IPS DF 6.9 (cell line): Measurements from ENCODE around the gene CLIP4.
"Not testable (repeated sequence)": the region's sequence is repeated elsewhere in the genome, so short reads cannot be mapped to it uniquely, and the experiment has no call there.

Experiments used
- DNase-seq: peaks from one replicate; pipeline ENCODE4 v3.0.0-alpha.2; 2013; ENCODE audit warnings: low read depth, low spot score
- H3K27ac ChIP-seq: one replicate; pipeline ENCODE4 v1.5.1; 2013; ENCODE audit warnings: low read length, control low read depth
- H3K27me3 ChIP-seq: 2 replicates; pipeline ENCODE4 v1.6.1; 2013; ENCODE audit warnings: mild to moderate bottlenecking, low read length; ENCODE audit not compliant: control insufficient read depth, insufficient read depth
- H3K36me3 ChIP-seq: 2 replicates; pipeline ENCODE4 v1.6.1; 2013; ENCODE audit warnings: low read length; ENCODE audit not compliant: control insufficient read depth, insufficient read depth
- H3K4me1 ChIP-seq: 2 replicates; pipeline ENCODE4 v1.6.1; 2013; ENCODE audit warnings: low read length; ENCODE audit not compliant: control insufficient read depth, insufficient read depth
- H3K4me3 ChIP-seq: 2 replicates; pipeline ENCODE4 v1.5.1; 2013; ENCODE audit warnings: mild to moderate bottlenecking, low read length
- H3K9me3 ChIP-seq: 2 replicates; pipeline ENCODE4 v1.6.1; 2013; ENCODE audit warnings: low read length, inconsistent platforms; ENCODE audit not compliant: control insufficient read depth, insufficient read depth
- WGBS: extraction: QIAGEN DNeasy Blood & Tissue Kit; methylation state at CpG from one replicate; pipeline ENCODE4 v1.1.7; 2013; ENCODE audit warnings: mixed read lengths, missing lambda C conversion rate; ENCODE audit not compliant: insufficient read length, insufficient coverage; 5-methylcytosine and 5-hydroxymethylcytosine counted together

The CLIP4 gene

DNA sequence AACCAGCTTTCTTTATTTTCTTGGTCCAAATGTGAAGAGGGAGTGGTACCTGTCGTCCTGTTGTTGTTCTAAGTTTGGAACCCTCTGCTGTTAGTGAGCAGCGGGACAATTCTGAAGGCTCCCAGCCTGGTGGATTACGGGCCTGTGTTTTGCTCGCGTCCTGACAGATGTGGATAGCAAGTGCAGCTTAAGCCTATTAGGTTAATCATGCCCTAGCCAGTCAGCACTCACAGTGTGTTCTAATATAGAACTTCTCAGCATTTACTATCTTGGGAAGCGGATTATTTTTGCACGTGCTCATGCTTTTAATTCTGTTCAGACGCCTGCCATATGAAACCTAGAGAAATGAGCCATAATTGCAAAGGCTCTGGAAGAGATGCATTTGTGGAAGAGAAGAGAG lies 40.8 kb upstream of the CLIP4 start, which contains the start of gene PCARE:
PCARE (minus strand) TSS at position 113 of the 400 bp plus-strand sequence. CDS start 262 bp downstream, outside the sequence.
- no peaks in the 10 kb centered on the region for H3K36me3 ChIP-seq
- no peak within 1 kb of the TSS for H3K27ac ChIP-seq
- no peaks in the 10 kb centered on the region for H3K4me1 ChIP-seq
- H3K27me3 ChIP-seq, result no peaks in the 10 kb centered on the region
- DNase-seq, result no peak
- H3K4me3 ChIP-seq, result no peak within 1 kb of the TSS
- H3K9me3 ChIP-seq, result no peaks in the 10 kb centered on the region
- no CpG with 5 or more reads among the region's 8 CpGs for WGBS

DNA sequence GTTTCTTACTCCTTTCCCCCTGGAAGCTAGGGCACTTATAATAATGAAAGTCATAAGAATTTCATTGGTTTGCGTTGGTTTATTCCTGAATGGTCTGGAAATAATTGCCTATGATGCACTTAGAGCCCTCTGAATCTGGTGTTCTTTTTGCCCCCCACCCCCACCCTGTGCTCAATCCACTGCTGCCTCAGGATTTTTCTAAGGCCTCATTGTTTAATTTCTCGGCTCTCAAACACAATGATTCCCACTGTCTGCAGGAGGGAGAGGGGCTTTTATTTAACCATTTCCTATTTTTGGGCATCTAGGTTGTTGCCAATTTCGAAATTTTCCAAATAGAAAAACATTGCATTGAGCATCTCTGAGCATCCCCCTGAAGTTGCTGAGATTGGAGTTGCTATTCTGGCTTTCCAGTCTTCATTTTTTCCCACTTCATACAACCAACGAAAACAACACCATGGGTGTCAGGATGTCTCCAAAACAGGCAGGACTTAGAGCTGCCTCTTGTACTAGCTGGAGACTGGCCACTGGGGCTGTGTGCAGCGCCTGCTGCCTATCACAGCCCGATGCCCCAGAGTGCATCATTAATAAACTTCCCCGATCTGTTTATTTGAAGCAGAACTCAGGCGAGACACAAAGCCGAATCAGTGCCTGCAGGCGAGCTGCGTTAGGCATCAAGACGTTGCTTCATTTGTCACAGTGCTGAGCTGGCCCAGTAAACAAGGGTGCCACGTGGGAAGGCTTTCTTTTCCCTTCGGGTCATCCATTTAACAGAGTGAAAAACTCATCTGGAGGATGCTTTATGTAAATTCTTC lies 39.1 kb upstream of the CLIP4 start:
- H3K9me3 ChIP-seq, result no peaks in the 10 kb centered on the region
- H3K36me3 ChIP-seq, result no peaks in the 10 kb centered on the region
- H3K27ac ChIP-seq, result no peak overlapping the region
- no peaks in the 10 kb centered on the region for H3K27me3 ChIP-seq
- H3K4me3 ChIP-seq, result no peak overlapping the region
- no CpG with 5 or more reads among the region's 14 CpGs for WGBS
- DNase-seq, result no peak
- H3K4me1 ChIP-seq, result no peaks in the 10 kb centered on the region

DNA sequence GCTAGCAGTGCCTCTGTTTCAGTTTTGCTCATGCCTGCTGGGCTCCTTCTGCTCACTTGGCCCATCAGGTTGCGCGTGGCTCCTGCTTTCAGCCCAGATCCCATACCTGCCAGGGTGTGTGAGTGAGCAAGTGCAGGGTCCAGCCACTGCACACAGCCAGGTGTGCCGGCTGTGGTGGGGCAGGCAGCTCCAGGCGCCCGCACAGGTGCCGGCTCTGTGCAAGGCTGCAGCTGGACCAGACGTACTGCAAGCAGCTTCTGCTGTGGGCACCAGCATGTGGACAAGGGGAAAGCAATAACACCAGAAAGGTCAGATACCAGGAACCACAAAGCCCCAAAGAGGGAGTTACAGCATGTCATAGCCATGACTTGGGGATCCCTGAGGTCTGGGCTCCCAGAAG lies 35.3 kb upstream of the CLIP4 start:
- no peaks in the 10 kb centered on the region for H3K27me3 ChIP-seq
- WGBS, result no CpG with 5 or more reads among the region's 7 CpGs
- H3K4me3 ChIP-seq, result no peak overlapping the region
- no peak for DNase-seq
- H3K36me3 ChIP-seq, result no peaks in the 10 kb centered on the region
- no peak overlapping the region for H3K27ac ChIP-seq
- H3K9me3 ChIP-seq, result no peaks in the 10 kb centered on the region
- H3K4me1 ChIP-seq, result no peaks in the 10 kb centered on the region

DNA sequence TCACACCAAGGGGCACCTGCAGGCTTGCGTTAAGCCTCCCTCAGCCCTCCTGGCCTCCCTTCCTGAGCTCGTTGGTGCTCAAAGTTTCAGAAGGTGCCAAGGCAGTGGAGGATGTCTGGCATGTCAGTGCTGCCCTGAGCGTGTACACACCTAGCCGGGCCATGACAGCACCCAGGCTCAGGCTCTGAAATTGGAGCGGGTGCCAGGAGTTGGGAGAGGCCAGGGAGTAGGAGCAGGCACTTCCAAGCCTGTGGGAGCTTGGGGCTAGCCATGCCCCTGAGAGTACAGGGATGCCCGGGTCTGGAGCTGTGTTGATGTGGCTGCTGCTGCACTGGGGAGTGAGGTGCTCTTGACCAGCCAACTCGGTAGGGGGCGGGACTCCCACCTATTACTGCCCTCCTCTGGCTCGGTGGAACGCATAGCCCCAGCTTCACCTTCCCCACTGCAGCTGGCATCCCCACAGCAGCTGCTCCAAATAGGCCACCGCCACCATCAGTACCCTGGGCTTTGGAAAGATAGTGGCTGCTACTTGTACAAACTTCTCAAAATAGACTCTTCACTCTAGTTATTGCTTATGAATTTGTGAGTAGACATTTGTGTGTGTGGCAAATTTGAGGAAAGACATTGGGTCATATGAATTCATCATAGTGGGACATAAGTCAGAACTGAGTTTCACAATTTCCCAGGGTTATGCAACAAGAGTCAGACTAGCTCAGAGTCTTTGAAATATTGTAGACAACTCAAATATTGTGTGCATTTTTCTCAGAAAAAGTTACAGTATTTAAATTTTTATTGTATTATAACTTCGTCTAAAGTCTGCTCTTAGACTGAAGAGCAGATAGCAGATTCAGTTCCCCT lies 34.1 kb upstream of the CLIP4 start:
- no CpG with 5 or more reads among the region's 12 CpGs for WGBS
- no peak overlapping the region for H3K4me3 ChIP-seq
- H3K4me1 ChIP-seq, result no peaks in the 10 kb centered on the region
- H3K9me3 ChIP-seq, result no peaks in the 10 kb centered on the region
- H3K27me3 ChIP-seq, result no peaks in the 10 kb centered on the region
- no peak overlapping the region for H3K27ac ChIP-seq
- H3K36me3 ChIP-seq, result no peaks in the 10 kb centered on the region
- no peak for DNase-seq

DNA sequence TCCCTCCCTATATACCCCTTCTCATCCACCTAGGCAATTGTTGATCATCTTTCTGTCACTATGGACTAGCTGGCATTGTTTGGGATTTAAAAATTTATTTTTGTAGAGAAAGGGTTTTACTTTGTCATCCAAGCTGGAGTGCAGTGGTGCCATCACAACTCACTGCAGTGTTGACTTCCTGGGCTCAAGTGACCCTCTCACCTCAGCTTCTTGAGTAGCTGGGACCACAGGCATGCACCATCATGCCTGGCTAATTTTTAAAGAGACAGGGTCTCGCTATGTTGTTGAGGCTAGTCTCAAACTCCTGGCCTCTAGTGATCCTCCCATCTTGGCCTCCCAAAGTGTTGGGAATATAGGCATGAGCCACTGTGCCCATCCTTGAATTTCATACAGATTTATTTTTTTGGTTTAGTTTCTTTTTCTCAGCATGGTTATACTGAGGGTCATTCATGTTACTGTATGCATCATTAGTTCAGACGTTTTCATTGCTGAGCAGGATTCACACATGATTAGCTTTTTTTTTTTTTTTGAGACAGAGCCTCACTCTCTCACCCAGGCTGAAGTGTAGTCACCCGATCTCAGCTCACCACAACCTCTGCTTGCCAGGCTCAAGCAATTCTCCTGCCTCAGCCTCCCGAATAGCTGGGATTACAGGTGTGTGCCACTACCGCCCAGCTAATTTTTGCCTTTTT lies 32.3 kb upstream of the CLIP4 start:
- Histone ChIP-seq H3K36me3 (no peaks in the 10 kb centered on the region), H3K4me3 (no peak overlapping the region), H3K27me3 (no peaks in the 10 kb centered on the region), H3K9me3 (no peaks in the 10 kb centered on the region), H3K27ac (no peak overlapping the region), H3K4me1 (no peaks in the 10 kb centered on the region)
- no peak for DNase-seq
- WGBS, result no CpG with 5 or more reads among the region's 5 CpGs

DNA sequence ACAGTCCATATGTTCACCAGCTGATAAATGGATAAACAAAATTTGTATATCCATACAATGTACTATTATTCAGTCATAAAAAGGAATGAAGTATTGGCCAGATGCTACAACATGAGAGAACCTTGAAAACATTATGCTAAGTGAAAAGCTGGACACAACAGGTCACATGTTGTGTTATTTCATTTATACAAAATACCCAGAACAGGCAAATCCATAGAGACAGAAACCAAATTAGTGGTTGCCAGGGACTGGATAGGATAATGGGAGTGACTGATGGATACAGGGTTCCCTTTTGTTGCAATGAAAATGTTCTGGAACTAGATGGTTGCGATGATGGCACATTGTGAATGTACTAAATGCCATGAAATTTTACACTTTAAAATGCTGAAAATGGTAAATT lies 30.7 kb upstream of the CLIP4 start:
- no CpG with 5 or more reads among the region's 1 CpG for WGBS
- Histone ChIP-seq H3K36me3 (no peaks in the 10 kb centered on the region), H3K4me3 (no peak overlapping the region), H3K4me1 (no peaks in the 10 kb centered on the region), H3K27ac (no peak overlapping the region), H3K9me3 (no peaks in the 10 kb centered on the region), H3K27me3 (no peaks in the 10 kb centered on the region)
- no peak for DNase-seq

DNA sequence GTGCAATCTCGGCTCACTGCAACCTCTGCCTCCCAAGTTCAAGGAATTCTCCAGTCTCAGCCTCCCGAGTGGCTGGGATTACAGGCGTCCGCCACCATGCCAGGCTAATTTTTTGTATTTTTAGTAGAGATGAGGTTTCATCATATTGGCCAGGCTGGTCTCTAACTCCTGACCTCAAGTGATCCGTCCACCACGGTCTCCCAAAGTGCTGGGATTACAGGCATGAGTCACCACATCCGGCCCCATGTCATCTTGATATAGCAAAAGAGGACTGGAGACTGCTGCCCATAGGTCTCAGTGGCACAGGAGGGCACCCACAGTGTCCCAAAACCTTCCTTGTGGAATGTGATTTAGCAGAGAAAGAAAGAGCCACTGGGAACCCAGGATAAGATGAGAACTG lies 24.9 kb upstream of the CLIP4 start:
- no CpG with 5 or more reads among the region's 7 CpGs for WGBS
- H3K36me3 ChIP-seq, DNase-seq, H3K4me3 ChIP-seq, H3K4me1 ChIP-seq, H3K27me3 ChIP-seq, H3K27ac ChIP-seq, H3K9me3 ChIP-seq: not testable (repeated sequence)

DNA sequence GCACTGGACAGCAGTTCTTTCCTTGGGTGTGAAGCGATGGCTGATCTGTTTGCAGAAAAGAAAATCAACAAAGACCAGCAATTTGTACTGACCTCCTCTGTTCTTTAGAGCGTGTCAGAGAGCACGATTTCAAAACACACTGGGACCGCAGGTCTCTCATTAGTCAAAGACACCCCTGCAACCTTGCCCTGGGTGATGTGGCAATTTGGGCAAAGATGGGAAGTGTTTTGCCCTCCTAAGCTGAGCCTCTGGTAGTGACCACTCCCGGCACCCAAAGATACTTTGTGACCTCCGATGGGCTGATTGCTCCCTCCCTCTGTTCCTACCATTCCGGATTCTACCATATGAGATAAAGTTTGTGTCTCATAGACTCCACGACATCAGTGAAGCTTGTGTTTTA lies 18.2 kb upstream of the CLIP4 start:
- WGBS, result no CpG with 5 or more reads among the region's 8 CpGs
- Histone ChIP-seq H3K27ac (no peak overlapping the region), H3K27me3 (no peaks in the 10 kb centered on the region), H3K4me3 (no peak overlapping the region), H3K9me3 (no peaks in the 10 kb centered on the region; the same call in 1 of the 2 replicates), H3K4me1 (no peaks in the 10 kb centered on the region), H3K36me3 (no peaks in the 10 kb centered on the region)
- DNase-seq, result no peak

DNA sequence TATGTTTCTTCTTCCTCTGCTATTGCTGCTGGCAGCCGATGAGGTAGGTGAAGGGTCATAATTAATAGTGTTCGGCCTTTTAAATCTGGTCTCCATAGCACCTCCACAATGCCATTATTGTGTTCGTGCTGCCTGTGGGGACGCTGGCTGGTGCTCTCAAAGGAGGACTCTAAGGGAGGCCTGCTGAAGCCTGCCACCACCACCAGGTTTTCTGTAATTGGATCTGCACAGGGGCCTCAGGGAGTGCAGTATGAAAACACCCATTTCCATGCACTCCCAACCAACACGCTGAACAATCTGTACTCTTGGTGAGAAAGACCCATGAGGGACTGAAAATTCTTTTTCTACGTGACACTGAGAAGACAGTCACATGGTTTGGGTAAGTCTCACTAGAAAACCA lies 17.6 kb upstream of the CLIP4 start:
- Histone ChIP-seq H3K4me3 (no peak overlapping the region), H3K4me1 (no peaks in the 10 kb centered on the region), H3K27me3 (no peaks in the 10 kb centered on the region), H3K9me3 (no peaks in the 10 kb centered on the region; the same call in 1 of the 2 replicates), H3K36me3 (no peaks in the 10 kb centered on the region), H3K27ac (no peak overlapping the region)
- no CpG with 5 or more reads among the region's 6 CpGs for WGBS
- DNase-seq, result no peak

DNA sequence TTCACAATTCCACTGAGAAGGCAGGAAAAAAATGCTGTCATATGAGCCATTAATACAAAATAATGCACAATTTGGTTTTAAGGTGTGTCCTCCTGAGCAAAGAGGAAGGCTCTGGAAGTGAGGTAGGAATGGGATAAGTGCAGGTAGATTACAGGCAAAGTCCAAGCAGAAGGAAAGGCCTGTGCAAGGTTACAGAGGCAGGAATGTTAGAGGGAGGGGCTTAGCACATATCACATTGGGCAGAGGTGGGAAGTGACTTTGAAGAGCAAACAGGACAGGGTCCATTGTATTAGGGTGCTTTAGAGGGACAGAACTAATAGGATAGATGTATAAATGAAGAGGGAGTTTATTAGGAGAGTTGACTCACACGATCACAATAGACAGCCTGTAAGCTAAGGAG lies 14.7 kb upstream of the CLIP4 start:
- Histone ChIP-seq H3K36me3 (no peaks in the 10 kb centered on the region), H3K27me3 (no peaks in the 10 kb centered on the region), H3K27ac (no peak overlapping the region), H3K4me1 (no peaks in the 10 kb centered on the region), H3K4me3 (no peak overlapping the region), H3K9me3 (no peaks in the 10 kb centered on the region; the same call in 1 of the 2 replicates)
- DNase-seq, result no peak
- WGBS, result no CpG with 5 or more reads among the region's 1 CpG
